HFF-Myc (cell line): ENCODE results near the gene NAALADL2.

ENCODE experiments used
- DNase-seq: peaks from one replicate; pipeline ENCODE4 v3.0.0-alpha.2; 2011; ENCODE audit warnings: low read depth; ENCODE audit errors: extremely low read depth
- H3K4me3 ChIP-seq: replicated peaks from 2 replicates; pipeline ENCODE4 v1.5.1; 2011; ENCODE audit warnings: low read depth, mild to moderate bottlenecking, control low read depth, low read length
- CTCF ChIP-seq: IDR thresholded peaks from 2 replicates; pipeline ENCODE4 v1.5.1; 2012; ENCODE audit warnings: mild to moderate bottlenecking, low read depth, low read length, control low read depth; ENCODE audit errors: missing control alignments

NAALADL2 gene

GRCh38 chr3:174931473-174932353, 72.6 kb downstream of the NAALADL2 start:
- no peak for TF ChIP-seq CTCF
- no peak overlapping the region for H3K4me3 ChIP-seq
- no peak for DNase-seq

GRCh38 chr3:174936590-174936989, 77.5 kb downstream of the NAALADL2 start:
- no peak for TF ChIP-seq CTCF
- H3K4me3 ChIP-seq = no peak overlapping the region

GRCh38 chr3:174937478-174937877, 78.3 kb downstream of the NAALADL2 start:
- TF ChIP-seq CTCF = no peak

More at GRCh38 chr3:174936590-174936989, 77.5 kb downstream of the NAALADL2 start:
- no peak for DNase-seq

GRCh38 chr3:174938102-174938501, 79.0 kb downstream of the NAALADL2 start:
- H3K4me3 ChIP-seq = no peak overlapping the region
- TF ChIP-seq CTCF = no peak
- no peak for DNase-seq

More at GRCh38 chr3:174937478-174937877, 78.3 kb downstream of the NAALADL2 start:
- no peak for DNase-seq
- no peak overlapping the region for H3K4me3 ChIP-seq

- no peak for DNase-seq
- H3K4me3 ChIP-seq = no peak overlapping the region
- TF ChIP-seq CTCF = no peak
Measured at GRCh38 chr3:174940151-174940550, 81.0 kb downstream of the NAALADL2 start.

GRCh38 chr3:174945276-174945675, 86.1 kb downstream of the NAALADL2 start:
- no peak for DNase-seq
- H3K4me3 ChIP-seq = no peak overlapping the region
- no peak for TF ChIP-seq CTCF
